OCI-LY1 (cell line): ENCODE measurements around the gene PPM1E.

Experiments
- CTCF ChIP-seq: fragments of 200-600 bp; sonication (generic), shearing (Covaris generic); IDR thresholded peaks from 2 replicates; pipeline ENCODE4 v1.5.1; 2017; ENCODE audit warnings: mild to moderate bottlenecking, antibody characterized with exemption, low read length, moderate library complexity, mixed read lengths
- EZH2 ChIP-seq: fragments of 200-600 bp; sonication (generic), shearing (Covaris generic); IDR thresholded peaks from 2 replicates; pipeline ENCODE4 v1.8.0; 2017; ENCODE audit warnings: borderline replicate concordance, mixed run types, mild to moderate bottlenecking, antibody characterized with exemption, low read length, moderate library complexity, mixed read lengths

GRCh38 chr17:58756246-58757161, 850 bp downstream of the PPM1E start:
- no peak for TF ChIP-seq CTCF
- no peak for TF ChIP-seq EZH2
